ENCODE results near the gene RD3L.
"Not testable (repeated sequence)": the region's sequence is repeated elsewhere in the genome, so short reads cannot be mapped to it uniquely, and the experiment has no call there.

The RD3L gene

GRCh38 chr14:103927566-103927965 lies 14.8 kb downstream of the RD3L start:
- no peak for DNase-seq (ENCODE audit: low read depth)

DNA sequence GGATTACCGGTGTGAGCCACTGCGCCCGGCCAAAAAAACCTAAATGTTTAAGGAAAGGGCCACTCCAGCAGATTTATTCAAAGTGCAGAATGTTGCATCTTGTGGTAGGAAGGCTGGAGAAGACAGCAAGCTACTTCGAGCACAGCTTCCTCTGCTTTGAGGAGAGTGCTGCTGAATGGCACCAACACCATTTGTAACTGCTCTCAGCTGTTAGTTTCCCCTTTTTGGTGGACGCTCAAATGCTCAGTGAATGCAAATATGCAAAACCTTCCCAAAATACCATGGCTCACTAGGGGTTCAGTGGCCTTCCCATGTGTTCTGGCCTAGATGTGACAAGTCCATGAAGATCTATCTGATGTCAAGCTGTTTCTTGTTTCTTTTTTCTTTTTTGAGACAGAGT lies 17.0 kb downstream of the RD3L start:
- no peak for DNase-seq (ENCODE audit: low read depth)

DNA sequence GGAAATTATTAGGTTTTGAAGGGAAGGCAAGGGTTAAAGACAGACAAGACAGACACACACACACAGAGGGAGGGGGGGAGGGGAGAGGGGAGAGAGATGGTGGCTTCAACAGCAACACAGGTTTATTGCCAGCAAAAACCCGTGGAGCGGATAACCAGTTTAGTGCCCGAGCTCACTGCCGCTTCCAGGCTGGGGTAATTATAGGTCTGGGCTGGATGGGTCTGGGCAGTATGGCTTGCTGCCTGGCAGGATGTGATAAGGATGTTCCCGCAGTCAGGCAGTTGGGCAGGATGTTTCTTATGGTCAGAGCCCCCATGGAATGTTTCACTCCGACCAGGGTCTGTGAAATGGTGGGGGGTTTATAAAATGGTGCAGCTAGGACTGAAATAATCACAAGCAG lies 18.5 kb downstream of the RD3L start:
- no peak for DNase-seq (ENCODE audit: low read depth)

DNA sequence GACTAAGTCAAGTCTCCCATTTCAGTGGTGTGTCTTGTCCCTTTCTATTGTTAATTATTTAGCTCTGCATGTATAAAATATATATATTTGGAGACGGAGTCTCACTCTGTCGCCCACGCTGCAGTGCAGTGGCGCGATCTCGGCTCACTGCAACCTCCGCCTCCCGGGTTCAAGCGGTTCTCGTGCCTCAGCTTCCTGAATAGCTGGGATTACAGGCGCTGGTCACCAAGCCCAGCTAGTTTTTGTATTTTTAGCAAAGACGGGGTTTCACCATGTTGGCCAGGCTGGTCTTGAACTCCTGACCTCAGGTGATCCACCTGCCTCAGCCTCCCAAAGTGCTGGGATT lies 20.5 kb downstream of the RD3L start:
- DNase-seq (ENCODE audit: low read depth): not testable (repeated sequence)

DNA sequence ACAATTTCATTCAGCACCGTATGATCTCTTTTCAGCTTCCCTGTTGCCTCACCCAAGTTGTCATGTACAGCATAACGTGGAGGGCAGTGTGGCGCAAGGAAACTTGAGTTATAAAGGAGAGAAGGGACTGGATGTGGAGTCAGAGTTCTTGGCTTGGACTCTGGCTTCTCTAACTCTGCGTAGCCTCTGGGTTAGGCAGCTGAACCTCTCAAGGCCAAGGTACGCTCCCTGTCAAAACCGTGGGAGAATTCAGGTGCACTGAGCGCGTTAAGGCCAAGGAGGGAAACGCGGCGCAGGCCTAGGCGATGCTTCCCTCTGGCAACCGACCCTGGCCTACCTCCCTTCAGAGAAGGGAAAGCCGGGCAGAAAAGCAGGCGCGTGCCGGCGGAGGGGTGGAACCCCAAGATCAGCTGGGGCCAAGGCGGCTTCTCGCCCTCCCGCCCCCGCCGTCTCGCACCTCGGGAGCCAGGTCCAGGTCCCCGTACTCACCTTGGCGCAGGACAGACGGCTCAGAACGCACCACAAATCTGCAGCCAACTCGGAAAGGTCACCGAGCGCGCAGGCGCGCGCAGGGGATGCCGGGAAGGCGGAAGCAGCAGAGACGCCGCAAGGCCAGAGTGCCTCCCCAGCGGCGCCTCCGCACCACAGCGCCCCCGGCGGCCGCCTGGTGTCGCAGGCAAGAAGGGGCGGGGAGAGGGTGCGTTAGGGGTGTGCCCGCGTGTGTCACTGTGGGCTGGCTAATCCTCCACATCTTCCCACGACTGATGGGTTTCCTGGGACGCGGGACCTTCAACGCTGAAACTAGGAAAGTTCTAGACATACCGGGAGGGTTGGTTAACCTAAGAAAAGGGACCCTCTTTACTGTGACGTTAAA lies 21.1 kb downstream of the RD3L start:
- DNase-seq (ENCODE audit: low read depth): peak; percentile 94

DNA sequence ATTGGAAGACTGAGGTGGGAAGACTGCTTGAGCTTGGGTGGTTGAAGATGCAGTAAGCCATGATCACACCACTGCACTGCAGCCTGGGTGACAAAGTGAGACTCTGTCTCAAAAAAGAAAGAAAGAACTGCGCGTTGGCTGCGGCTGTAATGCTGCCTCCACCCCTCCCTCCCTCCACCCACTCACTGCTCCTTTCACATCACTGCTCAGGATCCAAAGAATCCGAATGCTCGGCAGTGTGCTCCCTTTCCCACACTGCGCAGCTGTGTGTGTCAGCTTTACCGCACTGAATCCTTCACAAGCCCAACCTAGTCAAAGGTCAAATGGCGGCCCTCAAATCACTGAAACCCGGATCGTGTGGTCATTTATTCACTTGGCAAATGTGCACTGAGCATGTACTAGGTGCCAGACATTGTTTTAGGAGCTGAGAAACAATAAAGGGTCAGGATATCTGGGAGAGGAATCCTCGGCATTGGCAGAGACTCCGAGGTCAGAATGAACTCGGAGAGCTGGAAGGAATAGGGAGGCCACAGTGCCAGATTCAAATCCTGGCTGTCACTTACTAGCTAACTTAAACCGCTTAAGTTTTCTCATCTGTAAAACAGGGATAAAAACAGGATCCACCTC lies 25.6 kb downstream of the RD3L start:
- DNase-seq (ENCODE audit: low read depth): no peak

GRCh38 chr14:103915616-103916015 lies 26.7 kb downstream of the RD3L start:
- DNase-seq (ENCODE audit: low read depth): no peak

- DNase-seq (ENCODE audit: low read depth): no peak
Measured at GRCh38 chr14:103910984-103911383, 31.3 kb downstream of the RD3L start.

DNA sequence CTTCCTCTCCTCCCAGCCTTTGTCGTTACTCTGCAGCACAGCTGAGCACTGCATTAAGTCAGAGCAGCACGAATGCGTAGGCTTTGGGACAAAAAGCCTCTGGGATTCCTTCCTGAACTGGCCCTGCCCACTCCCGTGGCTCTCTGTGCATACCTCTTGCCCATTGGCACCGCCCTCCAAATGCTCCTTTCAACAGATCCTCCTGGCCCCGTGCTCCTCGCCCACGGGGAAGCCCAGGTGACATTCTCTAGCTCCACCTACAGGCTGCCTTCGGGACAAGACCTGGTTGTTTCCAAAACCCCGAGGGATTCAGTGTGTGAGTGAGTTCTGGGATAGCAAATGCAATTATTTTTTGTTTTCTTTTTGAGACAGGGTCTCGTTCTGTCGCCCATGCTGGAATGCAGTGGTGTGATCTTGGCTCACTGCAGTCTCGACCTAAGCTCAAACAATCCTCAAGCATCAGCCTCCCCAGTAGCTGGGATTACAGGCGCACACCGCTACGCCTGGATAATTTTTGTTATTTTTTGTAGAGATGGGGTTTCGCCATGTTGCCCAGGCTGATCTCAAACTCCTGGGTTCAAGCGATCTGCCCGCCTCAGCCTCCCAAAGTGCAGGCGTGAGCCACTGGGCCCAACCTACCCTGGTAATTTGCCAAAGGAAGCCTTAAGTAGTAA lies 31.9 kb downstream of the RD3L start:
- DNase-seq (ENCODE audit: low read depth): peak; percentile 57

- DNase-seq (ENCODE audit: low read depth): no peak
Measured at GRCh38 chr14:103909531-103910261, 32.6 kb downstream of the RD3L start.

DNA sequence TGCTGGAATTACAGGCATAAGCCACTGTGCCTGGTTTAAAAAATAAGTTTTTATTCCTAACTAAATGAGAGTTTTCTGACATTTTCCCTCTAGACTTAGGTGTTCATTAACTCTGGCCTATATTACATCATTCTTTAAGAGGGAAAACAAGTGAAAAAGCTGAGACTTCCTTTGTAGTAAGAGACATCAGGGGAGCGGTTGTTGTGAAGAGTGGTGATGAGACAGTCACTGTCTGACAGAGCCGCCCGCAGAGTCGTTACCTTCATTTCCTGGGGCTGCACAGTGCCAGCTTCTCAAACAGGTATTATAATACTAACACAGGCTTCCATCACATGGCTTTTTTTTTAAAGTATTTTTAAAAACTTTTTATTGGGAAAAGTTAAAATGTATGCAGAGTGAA lies 33.7 kb downstream of the RD3L start:
- DNase-seq (ENCODE audit: low read depth): no peak

GRCh38 chr14:103905842-103906456 lies 36.4 kb downstream of the RD3L start:
- no peak for DNase-seq (ENCODE audit: low read depth)

DNA sequence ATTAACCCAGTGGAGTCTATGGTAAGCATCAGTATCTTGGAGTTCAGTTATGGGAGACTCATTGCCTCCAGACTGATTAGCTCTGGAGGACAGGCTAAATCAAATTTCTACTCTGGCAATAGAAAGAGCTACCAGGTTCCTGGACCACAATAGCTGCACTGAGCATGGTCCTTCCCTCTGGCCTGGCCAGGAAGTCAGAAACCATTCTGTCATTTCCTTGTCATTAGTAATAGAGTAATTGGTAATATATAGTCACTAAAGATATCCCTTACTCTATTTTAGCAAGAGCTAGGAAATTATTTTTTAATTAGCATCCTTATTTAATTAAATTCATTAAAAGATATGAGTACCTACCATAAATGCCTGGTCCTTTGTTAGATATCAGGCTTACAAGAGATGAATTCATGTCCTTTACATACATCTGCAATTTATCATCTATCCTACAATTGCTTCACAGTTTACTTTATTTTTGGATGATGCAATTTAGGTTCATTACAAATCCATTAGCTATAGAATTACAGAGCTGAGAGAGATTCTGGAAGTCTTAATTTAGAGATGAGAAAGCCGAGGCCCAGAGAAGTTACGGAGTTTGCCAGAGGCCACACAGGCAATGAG lies 37.7 kb downstream of the RD3L start:
- DNase-seq (ENCODE audit: low read depth): no peak

DNA sequence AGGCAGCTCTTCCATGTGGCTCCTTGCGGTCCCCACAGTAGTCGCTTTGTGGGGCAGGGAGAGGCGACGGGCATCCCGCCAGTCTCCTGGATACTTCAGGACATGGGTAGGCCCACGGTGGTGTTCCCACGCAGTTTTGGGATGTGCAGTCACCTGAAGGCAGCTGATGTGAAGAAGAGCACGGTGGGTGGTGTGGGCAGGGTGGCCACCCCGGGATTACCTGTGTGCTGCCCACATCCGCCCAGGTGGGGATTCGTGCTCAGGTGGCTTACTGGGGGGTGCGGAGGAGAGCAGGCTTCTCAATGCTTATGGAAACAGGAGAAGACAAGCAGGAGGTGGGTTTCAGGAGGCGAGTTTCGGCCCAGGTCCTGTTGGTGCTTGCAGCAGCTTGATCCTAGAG lies 42.5 kb downstream of the RD3L start:
- no peak for DNase-seq (ENCODE audit: low read depth)

- DNase-seq (ENCODE audit: low read depth): no peak
Measured at GRCh38 chr14:103899316-103899715, 43.0 kb downstream of the RD3L start.

DNA sequence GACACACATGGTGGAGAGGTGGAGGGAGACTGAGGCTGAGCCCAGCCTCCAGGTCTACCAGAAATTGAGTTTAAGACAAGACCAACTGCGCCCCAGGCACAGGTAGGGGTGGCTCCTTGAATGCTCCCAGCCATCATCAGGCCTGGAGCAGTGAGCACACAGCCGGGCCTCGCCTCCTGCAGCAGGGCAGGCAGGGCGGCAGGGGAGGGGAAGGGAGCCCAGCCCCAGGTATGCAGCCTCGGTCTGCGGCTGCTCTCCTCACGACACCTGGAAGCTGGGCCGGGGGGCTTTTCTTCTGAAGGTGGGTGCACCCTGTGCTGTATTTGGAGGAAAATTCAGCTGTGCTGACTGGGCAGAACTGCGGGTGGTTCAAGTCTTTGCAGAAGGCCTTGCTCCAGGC lies 43.6 kb downstream of the RD3L start:
- DNase-seq (ENCODE audit: low read depth): no peak

- DNase-seq (ENCODE audit: low read depth): no peak
Measured at GRCh38 chr14:103898204-103898603, 44.1 kb downstream of the RD3L start.

DNA sequence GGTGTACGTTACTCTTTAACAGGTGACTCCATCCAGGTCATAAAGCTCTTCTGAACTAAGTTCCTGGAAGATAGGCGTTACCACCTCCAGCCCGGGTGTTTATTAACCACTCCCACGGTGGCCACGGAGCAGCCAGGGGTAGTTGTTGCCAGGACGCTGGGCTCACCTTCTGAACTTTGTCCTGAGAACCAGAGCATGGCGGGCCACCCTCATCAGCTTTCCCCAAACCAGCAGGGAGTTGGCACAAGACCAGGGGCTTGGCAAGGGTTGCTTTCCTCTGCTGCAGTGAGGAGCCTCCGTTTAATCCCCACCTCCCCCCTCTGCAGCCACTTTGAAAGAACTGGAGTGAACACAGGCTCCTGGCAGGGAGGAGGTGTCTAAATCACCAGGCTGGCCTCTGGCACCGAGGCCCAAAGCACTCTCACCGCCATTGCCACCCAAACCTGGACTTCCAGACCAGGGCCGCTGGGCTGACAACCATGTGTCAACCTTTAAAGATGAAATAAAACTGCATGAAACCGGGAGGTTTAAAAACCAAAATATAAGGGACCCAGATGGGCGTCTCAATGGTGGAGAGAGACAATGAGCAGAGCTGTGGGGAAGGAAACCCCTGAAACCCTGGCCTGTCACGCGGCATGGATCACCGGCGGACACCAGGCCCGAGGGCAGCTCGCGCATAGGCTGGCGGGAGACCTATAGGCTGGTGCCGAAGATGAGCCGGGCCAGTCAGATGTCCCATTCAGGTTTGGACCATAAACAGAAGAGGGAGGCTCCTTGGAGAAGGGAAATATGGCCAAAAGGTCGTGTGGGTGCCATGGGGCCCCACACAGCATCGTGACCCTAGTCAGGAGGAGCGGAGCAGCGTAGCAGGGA lies 45.0 kb downstream of the RD3L start:
- no peak for DNase-seq (ENCODE audit: low read depth)

GRCh38 chr14:103896578-103896977 lies 45.8 kb downstream of the RD3L start:
- no peak for DNase-seq (ENCODE audit: low read depth)

- DNase-seq (ENCODE audit: low read depth): no peak
Measured at GRCh38 chr14:103894723-103895059, 47.6 kb downstream of the RD3L start.

Data from activated gamma-delta T cell treated with anti-CD3 and anti-CD28 coated beads, Interleukin-2, amount 50 U/mL, for 16 hours (primary cell).